CD4-positive, alpha-beta T cell treated with Interleukin-17A for 1 hour (primary cell): ENCODE data around the gene ACYP2.
"Not testable (repeated sequence)": the region's sequence is repeated elsewhere in the genome, so short reads cannot be mapped to it uniquely, and the experiment has no call there.

ENCODE experiments used
- DNase-seq: peaks from one replicate; pipeline ENCODE4 v3.0.0-alpha.2; 2020

ACYP2 gene

GRCh38 chr2:54228945-54229344, 113.5 kb downstream of the ACYP2 start:
- DNase-seq = no peak

- no peak for DNase-seq
Observed at GRCh38 chr2:54233832-54234649, 118.6 kb downstream of the ACYP2 start.

GRCh38 chr2:54237428-54237827, 122.0 kb downstream of the ACYP2 start:
- DNase-seq = no peak

- DNase-seq = no peak
Observed at GRCh38 chr2:54239427-54239826, 124.0 kb downstream of the ACYP2 start.

- no peak for DNase-seq
Observed at GRCh38 chr2:54240515-54241469, 125.4 kb downstream of the ACYP2 start.

GRCh38 chr2:54247115-54247514, 131.7 kb downstream of the ACYP2 start:
- DNase-seq = no peak

DNA sequence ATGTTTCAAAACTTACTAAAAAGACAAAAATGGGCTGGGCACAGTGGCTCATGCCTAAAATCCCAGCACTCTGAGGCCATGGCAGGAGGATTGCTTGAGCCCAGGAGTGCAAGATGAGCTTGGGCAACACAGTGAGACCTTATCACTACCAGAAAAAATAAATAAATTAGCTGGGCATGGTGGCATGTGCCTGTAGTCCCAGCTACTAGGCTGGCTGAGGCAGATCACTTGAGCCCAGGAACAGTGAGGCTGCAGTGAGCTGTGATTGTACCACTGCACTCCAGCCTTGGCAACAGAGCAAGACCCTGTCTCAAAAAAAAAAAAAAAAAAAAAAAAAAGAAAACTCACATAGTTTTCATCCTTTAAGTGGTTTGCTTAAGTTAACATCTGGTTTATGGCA, 134.2 kb downstream of the ACYP2 start:
- DNase-seq = no peak

DNA sequence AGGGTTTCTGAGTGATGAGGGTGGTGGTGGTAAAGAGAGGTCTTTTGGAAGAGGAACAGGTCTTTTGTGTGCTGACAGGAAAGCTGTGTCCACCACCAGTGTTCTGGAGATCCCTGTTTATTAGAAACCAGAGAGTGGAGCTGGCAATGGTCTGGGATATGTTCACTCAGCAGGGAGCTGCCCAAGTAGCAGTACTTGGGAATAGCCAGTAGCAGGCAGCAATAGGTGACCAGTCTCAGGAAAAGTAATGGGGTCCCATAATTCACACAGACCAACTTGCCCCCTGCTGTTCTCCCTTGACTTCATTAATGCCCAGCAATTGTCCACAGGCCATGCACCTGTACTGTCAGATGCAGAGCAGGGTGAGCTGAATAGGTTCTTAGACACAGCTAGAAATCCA, 138.8 kb downstream of the ACYP2 start:
- no peak for DNase-seq

GRCh38 chr2:54255230-54256090, 140.0 kb downstream of the ACYP2 start:
- DNase-seq = no peak

GRCh38 chr2:54256091-54256694, 140.8 kb downstream of the ACYP2 start, which contains the start of gene TSPYL6:
TSPYL6 (minus strand) TSS chr2:54256229; CDS start chr2:54256151, 78 bp downstream.
- no peak for DNase-seq

DNA sequence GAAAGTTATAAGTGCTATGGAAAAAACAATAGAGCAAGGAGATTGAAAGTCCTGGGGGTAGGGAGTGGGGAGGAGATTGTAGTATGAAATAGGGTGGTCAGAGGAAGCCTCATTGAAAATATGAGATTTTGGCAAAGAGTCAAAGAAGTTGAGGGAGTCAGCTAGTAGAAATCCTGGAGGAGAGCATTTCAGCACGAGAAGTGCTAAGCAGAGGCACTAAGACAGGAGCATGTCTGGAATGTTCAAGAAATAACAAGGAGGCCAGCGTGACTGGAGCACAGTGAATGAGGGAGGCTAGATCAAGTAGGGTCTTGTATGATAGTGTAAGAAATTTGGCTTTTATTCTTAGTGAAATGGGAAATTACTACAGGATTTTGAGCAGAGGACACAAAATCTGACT, 142.8 kb downstream of the ACYP2 start:
- no peak for DNase-seq

DNA sequence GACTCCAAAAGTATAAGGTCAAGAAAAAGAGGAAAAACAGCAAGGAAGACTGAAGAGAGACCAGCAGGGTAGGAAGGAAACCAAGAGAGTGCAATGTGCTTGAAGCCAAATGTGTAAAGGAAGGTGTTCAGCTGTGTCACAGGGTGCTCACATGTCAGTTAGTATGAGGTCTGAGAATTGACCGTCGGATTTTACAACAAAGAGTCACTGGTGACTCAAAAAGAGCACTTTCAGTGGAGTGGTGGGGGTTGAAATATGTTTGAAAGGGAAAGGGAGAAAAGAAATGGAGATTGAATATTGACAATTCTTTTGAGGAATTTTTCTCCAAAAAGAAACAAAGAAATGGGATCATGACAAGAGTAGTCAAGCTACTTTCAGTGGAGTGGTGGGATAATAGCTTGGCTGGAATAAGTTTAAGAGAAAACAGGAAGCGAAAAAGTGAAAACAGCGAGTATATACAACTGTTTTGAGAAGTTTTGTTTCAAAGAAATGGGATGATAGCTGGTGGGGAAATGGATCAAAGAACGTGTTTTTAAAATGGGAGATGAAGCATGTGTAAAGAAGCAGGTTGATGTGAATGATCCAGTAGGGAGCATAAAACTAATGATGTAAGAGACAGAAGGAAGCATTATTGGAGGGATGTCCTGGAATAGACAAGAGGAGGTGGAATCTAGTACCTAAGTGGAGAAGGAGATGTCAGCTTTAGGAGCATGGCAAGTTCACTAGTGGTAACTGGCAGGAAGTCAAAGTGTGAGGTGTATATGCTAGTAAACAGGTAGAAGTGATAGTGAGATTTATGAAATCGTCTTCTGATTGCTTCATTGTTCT, 144.2 kb downstream of the ACYP2 start:
- DNase-seq = no peak

DNA sequence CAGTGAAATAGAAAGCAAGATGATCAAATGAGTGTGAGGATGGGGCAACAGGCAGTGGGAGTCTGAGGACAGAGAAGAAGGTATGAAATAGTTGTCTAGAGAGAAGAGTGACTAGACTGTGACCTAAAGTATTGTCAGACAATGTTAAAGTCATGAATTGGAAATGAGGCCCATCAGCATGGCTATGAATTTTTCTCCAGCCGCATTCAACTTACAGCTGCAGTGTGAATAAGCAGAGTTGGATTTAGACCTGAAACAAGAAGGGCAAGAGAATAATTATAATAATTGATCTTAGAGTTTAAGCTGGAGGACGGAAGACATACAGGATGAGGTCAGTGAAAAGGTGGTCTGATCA, 144.8 kb downstream of the ACYP2 start:
- no peak for DNase-seq

DNA sequence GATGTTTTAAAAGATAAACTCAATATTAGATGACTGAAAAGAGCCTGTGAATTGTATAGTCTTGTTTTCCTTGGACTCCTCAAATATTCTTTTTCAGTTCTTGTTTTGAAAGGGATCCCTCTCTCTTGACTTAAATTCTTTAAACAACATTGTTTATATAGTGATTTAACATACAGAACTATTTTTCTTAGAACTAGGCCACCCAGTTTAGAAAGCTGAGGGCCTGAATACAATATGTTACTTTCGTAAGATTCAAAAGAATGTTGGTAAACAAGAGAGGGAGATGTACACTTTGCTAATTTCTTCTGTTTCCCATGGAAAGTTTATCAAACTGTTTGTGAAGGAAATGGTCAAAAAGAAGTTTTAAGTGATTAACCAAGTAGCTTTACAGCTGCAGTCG, 146.1 kb downstream of the ACYP2 start:
- no peak for DNase-seq

GRCh38 chr2:54262015-54262765, 146.8 kb downstream of the ACYP2 start:
- no peak for DNase-seq

DNA sequence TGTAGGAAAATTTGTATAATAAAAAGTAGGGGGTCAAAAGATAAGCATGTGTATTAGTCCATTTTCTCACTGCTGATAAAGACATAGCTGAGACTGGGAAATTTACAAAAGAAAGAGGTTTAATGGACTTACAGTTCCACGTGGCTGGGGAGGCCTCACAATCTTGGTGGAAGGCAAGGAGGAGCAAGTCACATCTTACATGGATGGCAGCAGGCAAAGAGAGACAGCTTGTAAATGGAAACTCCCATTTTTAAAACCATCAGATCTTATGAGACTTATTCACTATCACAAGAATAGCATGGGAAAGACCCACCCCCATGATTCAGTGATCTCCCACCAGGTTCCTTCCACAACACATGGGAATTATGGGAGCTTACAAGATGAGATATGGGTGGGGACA, 149.7 kb downstream of the ACYP2 start:
- not testable (repeated sequence) for DNase-seq

- no peak for DNase-seq
Observed at GRCh38 chr2:54267577-54267976, 152.2 kb downstream of the ACYP2 start.

DNA sequence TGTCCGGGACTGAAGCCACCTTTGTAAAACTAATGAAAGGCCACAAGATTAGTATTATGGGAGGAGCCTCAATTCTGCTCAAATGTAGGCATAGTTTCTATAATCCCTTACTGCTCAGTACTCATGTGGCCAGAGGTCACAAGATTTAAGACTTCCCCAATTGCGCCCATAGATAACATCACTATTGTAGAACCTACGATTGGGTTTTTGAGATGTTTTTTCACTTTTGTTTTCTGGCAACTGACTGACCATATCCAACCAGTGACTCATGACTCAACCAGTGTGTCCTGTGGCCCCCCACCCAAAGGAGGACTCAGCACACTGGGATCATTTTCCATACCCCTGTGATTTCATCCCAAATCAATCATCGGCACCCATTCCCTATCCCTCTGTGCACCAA, 155.8 kb downstream of the ACYP2 start:
- DNase-seq = no peak

GRCh38 chr2:54271843-54272627, 156.6 kb downstream of the ACYP2 start:
- peak; percentile 16 for DNase-seq

GRCh38 chr2:54274781-54275242, 159.4 kb downstream of the ACYP2 start:
- no peak for DNase-seq
